Neural progenitor cell (in vitro differentiated cells): ENCODE results near the gene NUDT19. TPM values are rescaled to one million over a fixed set of nuclear protein-coding genes. Genes with fewer than 3 reads are reported as not detected.

Experiments used
- DNase-seq: peaks from one replicate; pipeline ENCODE4 v3.0.0-alpha.2; 2016; ENCODE audit warnings: low spot score
- H2AFZ ChIP-seq: fragments of 200-600 bp; sonication (generic); replicated peaks from 2 replicates; pipeline ENCODE4 v1.6.1; 2016; ENCODE audit warnings: antibody characterized with exemption
- H3F3A ChIP-seq: fragments of 200-600 bp; sonication (generic); 2 replicates; pipeline ENCODE4 v1.6.1; 2016; ENCODE audit warnings: antibody characterized with exemption, low read depth
- H3K27ac ChIP-seq: fragments of 200-600 bp; sonication (generic); 2 replicates; pipeline ENCODE4 v1.5.1; 2016; ENCODE audit warnings: mild to moderate bottlenecking
- H3K27me3 ChIP-seq: fragments of 200-600 bp; sonication (generic); 2 replicates; pipeline ENCODE4 v1.6.1; 2016; ENCODE audit warnings: mild to moderate bottlenecking, moderate library complexity
- H3K36me3 ChIP-seq: fragments of 200-600 bp; sonication (generic); 2 replicates; pipeline ENCODE4 v1.5.1; 2016
- H3K4me1 ChIP-seq: fragments of 200-600 bp; sonication (generic); 2 replicates; pipeline ENCODE4 v1.6.1; 2016; ENCODE audit warnings: mixed run types
- H3K4me2 ChIP-seq: fragments of 200-600 bp; sonication (generic); 2 replicates; pipeline ENCODE4 v1.6.1; 2016
- H3K4me3 ChIP-seq: fragments of 200-600 bp; sonication (generic); 2 replicates; pipeline ENCODE4 v1.5.1; 2016
- H3K79me2 ChIP-seq: fragments of 200-600 bp; sonication (generic); 2 replicates; pipeline ENCODE4 v1.6.1; 2016; ENCODE audit warnings: low read depth
- H3K9ac ChIP-seq: fragments of 200-600 bp; sonication (generic); 2 replicates; pipeline ENCODE4 v1.6.1; 2016
- H3K9me3 ChIP-seq: fragments of 200-600 bp; sonication (generic); 2 replicates; pipeline ENCODE4 v1.5.1; 2016; ENCODE audit warnings: low read depth
- H4K20me1 ChIP-seq: fragments of 200-600 bp; sonication (generic); 2 replicates; pipeline ENCODE4 v1.6.1; 2016; ENCODE audit warnings: low read depth
- H3K27ac Mint-ChIP-seq: 3 replicates; pipeline ENCODE4 v1.8.0; 2021; ENCODE audit warnings: mixed read lengths
- H3K27me3 Mint-ChIP-seq: 2 replicates; pipeline ENCODE4 v1.8.0; 2022; ENCODE audit warnings: low read depth, mild to moderate bottlenecking, inconsistent platforms, moderate library complexity, mixed read lengths; ENCODE audit not compliant: insufficient read depth
- H3K36me3 Mint-ChIP-seq: 3 replicates; pipeline ENCODE4 v1.8.0; 2021; ENCODE audit warnings: mixed read lengths
- H3K4me1 Mint-ChIP-seq: 3 replicates; pipeline ENCODE4 v1.8.0; 2021; ENCODE audit warnings: mixed read lengths
- H3K4me3 Mint-ChIP-seq: 3 replicates; pipeline ENCODE4 v1.8.0; 2021; ENCODE audit warnings: mild to moderate bottlenecking, moderate library complexity, mixed read lengths
- H3K9me3 Mint-ChIP-seq: 3 replicates; pipeline ENCODE4 v1.8.0; 2020; ENCODE audit warnings: mixed read lengths
- EZH2 ChIP-seq: fragments of 200-600 bp; sonication (generic); IDR thresholded peaks from 2 replicates; pipeline ENCODE4 v1.6.1; 2017; ENCODE audit warnings: antibody characterized with exemption, mild to moderate bottlenecking, moderate library complexity
- EZH2phosphoT487 ChIP-seq: fragments of 200-600 bp; sonication (generic); IDR thresholded peaks from 2 replicates; pipeline ENCODE4 v1.6.1; 2017; ENCODE audit warnings: antibody characterized with exemption
- total RNA-seq: library from RNA; depleted of rRNA; stranded (reverse); fragments of >200 nt; gene quantifications from 2 replicates; pipeline ENCODE4 v1.2.3, GENCODE V29; 2015; ENCODE audit warnings: low replicate concordance
- TF ChIP-seq, protein P1 (sequence below): fragments of 200-600 bp; sonication (generic); IDR thresholded peaks from 2 replicates; pipeline ENCODE4 v1.5.1; 2017; ENCODE audit warnings: antibody characterized with exemption, mild to moderate bottlenecking

Gene NUDT19
- total RNA-seq, 1 donor from 2014 or later: 4.4 TPM

- Histone ChIP-seq H3K9ac (no peak overlapping the region), H3K4me1 (peaks cover 12% of the 10 kb centered on the region), H3K4me3 (peak overlapping the region; percentile 90), H3K36me3 (no peaks in the 10 kb centered on the region), H4K20me1 (peaks cover 51% of the 10 kb centered on the region), H2AFZ (no peak overlapping the region), H3K4me2 (peak overlapping the region; percentile 76), H3K79me2 (peaks cover 28% of the 10 kb centered on the region), H3K9me3 (no peaks in the 10 kb centered on the region), H3F3A (peaks cover 19% of the 10 kb centered on the region), H3K27me3 (peaks cover 73% of the 10 kb centered on the region), H3K27ac (no peak overlapping the region)
- DNase-seq: peak; percentile 63
- Mint-ChIP-seq H3K4me1 (peaks cover 20% of the 10 kb centered on the region), H3K36me3 (peaks cover 4% of the 10 kb centered on the region), H3K9me3 (no peaks in the 10 kb centered on the region), H3K4me3 (no peak overlapping the region), H3K27ac (no peak overlapping the region), H3K27me3 (peaks cover 36% of the 10 kb centered on the region)
- TF ChIP-seq, protein P1, sequence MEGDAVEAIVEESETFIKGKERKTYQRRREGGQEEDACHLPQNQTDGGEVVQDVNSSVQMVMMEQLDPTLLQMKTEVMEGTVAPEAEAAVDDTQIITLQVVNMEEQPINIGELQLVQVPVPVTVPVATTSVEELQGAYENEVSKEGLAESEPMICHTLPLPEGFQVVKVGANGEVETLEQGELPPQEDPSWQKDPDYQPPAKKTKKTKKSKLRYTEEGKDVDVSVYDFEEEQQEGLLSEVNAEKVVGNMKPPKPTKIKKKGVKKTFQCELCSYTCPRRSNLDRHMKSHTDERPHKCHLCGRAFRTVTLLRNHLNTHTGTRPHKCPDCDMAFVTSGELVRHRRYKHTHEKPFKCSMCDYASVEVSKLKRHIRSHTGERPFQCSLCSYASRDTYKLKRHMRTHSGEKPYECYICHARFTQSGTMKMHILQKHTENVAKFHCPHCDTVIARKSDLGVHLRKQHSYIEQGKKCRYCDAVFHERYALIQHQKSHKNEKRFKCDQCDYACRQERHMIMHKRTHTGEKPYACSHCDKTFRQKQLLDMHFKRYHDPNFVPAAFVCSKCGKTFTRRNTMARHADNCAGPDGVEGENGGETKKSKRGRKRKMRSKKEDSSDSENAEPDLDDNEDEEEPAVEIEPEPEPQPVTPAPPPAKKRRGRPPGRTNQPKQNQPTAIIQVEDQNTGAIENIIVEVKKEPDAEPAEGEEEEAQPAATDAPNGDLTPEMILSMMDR: no peak
- peak; percentile 93 for TF ChIP-seq EZH2phosphoT487
- peak; percentile 97 for TF ChIP-seq EZH2
Observed at GRCh38 chr19:32676186-32676894, 15.3 kb upstream of the NUDT19 start.

GRCh38 chr19:32676895-32677359, 14.7 kb upstream of the NUDT19 start:
- Histone ChIP-seq H2AFZ (no peak overlapping the region), H3K36me3 (no peaks in the 10 kb centered on the region), H4K20me1 (peaks cover 45% of the 10 kb centered on the region), H3K4me2 (peak overlapping the region; percentile 76), H3K4me1 (peaks cover 12% of the 10 kb centered on the region), H3K9me3 (no peaks in the 10 kb centered on the region), H3K27me3 (peaks cover 73% of the 10 kb centered on the region), H3K79me2 (peaks cover 24% of the 10 kb centered on the region), H3K4me3 (peak overlapping the region; percentile 90), H3K27ac (no peak overlapping the region), H3F3A (peaks cover 19% of the 10 kb centered on the region), H3K9ac (no peak overlapping the region)
- Mint-ChIP-seq H3K4me3 (peak overlapping the region; percentile 81), H3K36me3 (peaks cover 4% of the 10 kb centered on the region), H3K27me3 (peaks cover 34% of the 10 kb centered on the region), H3K4me1 (peaks cover 20% of the 10 kb centered on the region), H3K9me3 (no peaks in the 10 kb centered on the region), H3K27ac (peak overlapping the region; percentile 21)
- TF ChIP-seq EZH2phosphoT487: no peak
- TF ChIP-seq, protein P1: no peak
- peak; percentile 19 for TF ChIP-seq EZH2
- DNase-seq: peak; percentile 38

DNA sequence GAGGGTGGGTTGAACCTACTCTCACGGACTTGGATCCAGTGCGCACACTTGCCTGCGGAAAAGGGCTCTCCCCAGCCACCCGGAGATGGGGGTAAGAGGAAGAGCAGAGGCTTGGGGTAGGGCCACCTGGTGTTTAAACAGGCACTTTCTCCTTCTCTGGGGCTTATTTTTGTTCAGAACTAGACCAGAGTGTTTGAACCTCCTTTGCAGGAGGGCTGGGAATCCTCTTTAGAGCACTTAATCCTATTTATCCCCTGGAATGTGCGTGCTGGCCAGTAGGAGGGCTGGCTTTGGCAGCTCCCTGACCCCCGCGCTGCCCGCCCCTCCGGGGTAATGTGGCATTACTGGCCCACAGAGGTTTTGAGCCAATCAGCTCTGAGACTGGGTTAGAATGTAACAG, 14.0 kb upstream of the NUDT19 start:
- peaks cover 19% of the 10 kb centered on the region for H3F3A ChIP-seq
- H3K36me3 Mint-ChIP-seq: peaks cover 4% of the 10 kb centered on the region
- TF ChIP-seq, protein P1: peak; percentile 29
- TF ChIP-seq EZH2phosphoT487 (no peak), EZH2 (no peak)
- peak overlapping the region; percentile 36 for H3K27ac ChIP-seq
- peaks cover 20% of the 10 kb centered on the region for H3K4me1 Mint-ChIP-seq
- peak overlapping the region; percentile 90 for H3K4me3 ChIP-seq
- H2AFZ ChIP-seq: no peak overlapping the region
- peaks cover 69% of the 10 kb centered on the region for H3K27me3 ChIP-seq
- H3K36me3 ChIP-seq: no peaks in the 10 kb centered on the region
- H4K20me1 ChIP-seq: peaks cover 38% of the 10 kb centered on the region
- H3K79me2 ChIP-seq: peaks cover 17% of the 10 kb centered on the region
- H3K9me3 ChIP-seq: no peaks in the 10 kb centered on the region
- DNase-seq: peak; percentile 96
- H3K4me3 Mint-ChIP-seq: peak overlapping the region; percentile 81
- no peak overlapping the region for H3K9ac ChIP-seq
- H3K4me1 ChIP-seq: peaks cover 12% of the 10 kb centered on the region
- peak overlapping the region; percentile 76 for H3K4me2 ChIP-seq
- peak overlapping the region; percentile 26 for H3K27ac Mint-ChIP-seq
- H3K9me3 Mint-ChIP-seq: no peaks in the 10 kb centered on the region
- peaks cover 33% of the 10 kb centered on the region for H3K27me3 Mint-ChIP-seq
